GM12801 (cell line): ENCODE results near the gene EYS.

Experiments
- CTCF ChIP-seq: IDR thresholded peaks from one replicate; pipeline ENCODE4 v1.5.1; 2011; ENCODE audit warnings: control low read depth; ENCODE audit not compliant: insufficient read length; ENCODE audit errors: extremely low read depth

The EYS gene

GRCh38 chr6:64467656-64468055 is 1239.4 kb downstream of the EYS start:
- no peak for TF ChIP-seq CTCF

- no peak for TF ChIP-seq CTCF
Measured at GRCh38 chr6:64459411-64459944, 1247.5 kb downstream of the EYS start.

GRCh38 chr6:64445038-64445437 is 1262.0 kb downstream of the EYS start:
- no peak for TF ChIP-seq CTCF

GRCh38 chr6:64439274-64439673 is 1267.8 kb downstream of the EYS start:
- TF ChIP-seq CTCF: no peak

GRCh38 chr6:64437996-64438395 is 1269.0 kb downstream of the EYS start:
- TF ChIP-seq CTCF: no peak

- TF ChIP-seq CTCF: no peak
Measured at GRCh38 chr6:64429926-64430325, 1277.1 kb downstream of the EYS start.

GRCh38 chr6:64428186-64428585 is 1278.8 kb downstream of the EYS start:
- no peak for TF ChIP-seq CTCF

GRCh38 chr6:64415926-64416325 is 1291.1 kb downstream of the EYS start:
- TF ChIP-seq CTCF: no peak
